Measurements from ENCODE around the gene C16orf78. TPM values are rescaled to one million over a fixed set of nuclear protein-coding genes. Genes with fewer than 3 reads are reported as not detected.

C16orf78 gene
- total RNA-seq, 6 experiments from 2014 or later, result not detected

- H3K4me3 Mint-ChIP-seq, result no peak overlapping the region
Observed at GRCh38 chr16:49446805-49447204, 73.2 kb downstream of the C16orf78 start.

More at GRCh38 chr16:49446805-49447204, 73.2 kb downstream of the C16orf78 start:
- no peaks in the 10 kb centered on the region for H3K27me3 Mint-ChIP-seq (ENCODE audit: insufficient read depth)
- H3K36me3 Mint-ChIP-seq (ENCODE audit: low read depth), result no peaks in the 10 kb centered on the region
- no peak for TF ChIP-seq CTCF (IDR thresholded peaks at IDR 0.05)
- DNase-seq, result no peak
- no peaks in the 10 kb centered on the region for H3K4me1 Mint-ChIP-seq (ENCODE audit: low read depth)
- H3K9me3 Mint-ChIP-seq, result peaks cover 21% of the 10 kb centered on the region
- no peak overlapping the region for H3K27ac Mint-ChIP-seq

Other genes starting within 250 kb of the C16orf78 start
- gene CBLN1, start 92.0 kb upstream of the C16orf78 start, total RNA-seq (2021; fragmentation: NEBNext Ultra II Directional; extraction: Animal tissue kit (Norgen Biotek cat#: 25700)), result not detected

Data from HFFc6 (cell line).